Tibial artery (tissue), 4 donors: ENCODE data around the gene LLPH.

Experiments used
- DNase-seq, 2 donors: peaks; one replicate each; pipeline ENCODE4 v3.0.0-alpha.2; 2019
- H3K27ac ChIP-seq, 2 donors: fragments of 200-600 bp; sonication (generic) in 1 of 2; 1 replicate in 1 of 2; 2 replicates in 1 of 2; pipeline ENCODE4 v1.5.1; 2018 to 2019; ENCODE audit warnings: mild to moderate bottlenecking in 1 of 2
- H3K27me3 ChIP-seq, 2 donors: fragments of 200-600 bp; sonication (generic) in 1 of 2; one replicate each; pipeline versions ENCODE4 v1.5.1 to v1.6.0; 2016 to 2019
- H3K36me3 ChIP-seq, 3 donors: fragments of 200-600 bp; sonication (generic) in 2 of 3; one replicate each; pipeline ENCODE4 v1.5.1; 2016 to 2019; ENCODE audit warnings: mild to moderate bottlenecking in 2 of 3
- H3K4me1 ChIP-seq, 4 donors: fragments of 200-600 bp; sonication (generic) in 2 of 4; 1 replicate in 3 of 4; 2 replicates in 1 of 4; pipeline ENCODE4 v1.5.1; 2016 to 2019
- H3K4me3 ChIP-seq, 2 donors: fragments of 200-600 bp; sonication (generic) in 1 of 2; 1 replicate in 1 of 2; 2 replicates in 1 of 2; pipeline ENCODE4 v1.5.1; 2018 to 2019; ENCODE audit warnings: mild to moderate bottlenecking in 2 of 2
- H3K9me3 ChIP-seq, 3 donors: fragments of 200-600 bp; sonication (generic) in 1 of 3; one replicate each; pipeline ENCODE4 v1.5.1; 2016 to 2019
- intact Hi-C: fragments of 100-400 bp; cut with DNase I; formaldehyde crosslinking; loops from one replicate; pipeline ENCODE4 v1.15.0; 2023; ENCODE audit warnings: low total_unique reads
- TF ChIP-seq, protein P1 (sequence below), 2 experiments: fragments of 200-600 bp in 1 of 2; fragments of 450-650 bp in 1 of 2; IDR thresholded peaks; one replicate each; pipeline ENCODE4 v1.5.1; 2017 to 2019; ENCODE audit warnings: antibody characterized with exemption in 2 of 2, mild to moderate bottlenecking in 1 of 2, moderate library complexity in 1 of 2

Gene LLPH

GRCh38 chr12:66082744-66083143 is 47.8 kb downstream of the LLPH start:
- intact Hi-C loops: loop anchor here (10.0 kb wide), 1 partner anchor 1188 kb away; no protein-coding TSS in a partner anchor
- TF ChIP-seq, protein P1, sequence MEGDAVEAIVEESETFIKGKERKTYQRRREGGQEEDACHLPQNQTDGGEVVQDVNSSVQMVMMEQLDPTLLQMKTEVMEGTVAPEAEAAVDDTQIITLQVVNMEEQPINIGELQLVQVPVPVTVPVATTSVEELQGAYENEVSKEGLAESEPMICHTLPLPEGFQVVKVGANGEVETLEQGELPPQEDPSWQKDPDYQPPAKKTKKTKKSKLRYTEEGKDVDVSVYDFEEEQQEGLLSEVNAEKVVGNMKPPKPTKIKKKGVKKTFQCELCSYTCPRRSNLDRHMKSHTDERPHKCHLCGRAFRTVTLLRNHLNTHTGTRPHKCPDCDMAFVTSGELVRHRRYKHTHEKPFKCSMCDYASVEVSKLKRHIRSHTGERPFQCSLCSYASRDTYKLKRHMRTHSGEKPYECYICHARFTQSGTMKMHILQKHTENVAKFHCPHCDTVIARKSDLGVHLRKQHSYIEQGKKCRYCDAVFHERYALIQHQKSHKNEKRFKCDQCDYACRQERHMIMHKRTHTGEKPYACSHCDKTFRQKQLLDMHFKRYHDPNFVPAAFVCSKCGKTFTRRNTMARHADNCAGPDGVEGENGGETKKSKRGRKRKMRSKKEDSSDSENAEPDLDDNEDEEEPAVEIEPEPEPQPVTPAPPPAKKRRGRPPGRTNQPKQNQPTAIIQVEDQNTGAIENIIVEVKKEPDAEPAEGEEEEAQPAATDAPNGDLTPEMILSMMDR (IDR thresholded peaks at IDR 0.05): no peak

DNA sequence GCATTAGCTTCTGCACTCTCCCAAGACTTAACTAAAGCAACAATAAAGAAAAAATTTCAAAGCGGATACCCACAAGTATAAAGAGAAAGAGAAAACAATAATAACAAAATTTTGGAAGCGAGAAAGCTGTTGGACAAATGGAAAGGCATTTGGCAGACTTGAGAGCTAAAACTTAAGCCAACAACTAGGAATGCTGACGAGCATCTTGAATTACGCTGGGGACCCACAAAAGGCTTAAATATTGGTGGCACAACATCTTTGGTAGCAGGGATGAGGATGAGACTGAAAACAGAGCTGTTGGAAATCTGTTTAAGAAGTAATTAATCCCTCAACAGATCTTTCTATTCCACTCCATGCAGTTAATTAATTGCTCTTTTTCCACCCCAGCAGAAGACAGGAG is 49.8 kb downstream of the LLPH start:
- TF ChIP-seq, protein P1 (IDR thresholded peaks at IDR 0.05): no peak
- no peak for DNase-seq
- Histone ChIP-seq H3K27me3 (no peaks in the 10 kb centered on the region), H3K27ac (no peak overlapping the region), H3K4me1 (no peaks in the 10 kb centered on the region), H3K4me3 (no peak overlapping the region), H3K36me3 (no peaks in the 10 kb centered on the region), H3K9me3 (peaks cover 0 to 5% (median 0%) of the 10 kb centered on the region in 3 donors)
- intact Hi-C loops: loop anchor here (10.0 kb wide), 1 partner anchor 1186 kb away; no protein-coding TSS in a partner anchor

More at GRCh38 chr12:66082744-66083143, 47.8 kb downstream of the LLPH start:
- H3K27ac ChIP-seq: no peak overlapping the region
- DNase-seq: no peak
- no peaks in the 10 kb centered on the region for H3K36me3 ChIP-seq
- H3K9me3 ChIP-seq: peaks cover 0 to 5% (median 0%) of the 10 kb centered on the region in 3 donors
- no peak overlapping the region for H3K4me3 ChIP-seq
- peaks cover 0 to 3% (median 0%) of the 10 kb centered on the region in 4 donors for H3K4me1 ChIP-seq
- no peaks in the 10 kb centered on the region for H3K27me3 ChIP-seq

DNA sequence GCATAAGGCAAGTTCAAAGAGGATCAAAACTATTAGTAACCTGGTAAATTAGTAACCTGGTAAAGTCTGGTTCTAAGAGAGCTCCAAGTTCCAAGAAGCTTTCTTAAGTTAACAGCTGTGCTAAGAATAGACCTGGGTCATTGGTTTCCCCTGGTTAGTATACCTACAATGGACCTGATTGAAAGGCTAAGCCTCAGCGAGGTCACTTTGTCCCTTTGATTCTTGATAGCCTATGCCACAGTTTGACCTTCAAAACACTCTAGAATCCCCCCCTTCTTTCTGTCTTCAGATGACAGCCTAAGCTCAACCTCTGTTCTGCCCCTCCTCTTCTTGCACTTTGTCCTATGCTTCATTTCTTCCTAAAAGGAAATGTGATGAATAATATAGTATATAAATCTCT is 53.0 kb downstream of the LLPH start:
- Histone ChIP-seq H3K9me3 (no peaks in the 10 kb centered on the region), H3K27me3 (no peaks in the 10 kb centered on the region), H3K36me3 (no peaks in the 10 kb centered on the region), H3K4me1 (no peaks in the 10 kb centered on the region), H3K27ac (no peak overlapping the region), H3K4me3 (no peak overlapping the region)
- no peak for DNase-seq
- intact Hi-C loops: no loop called here
- TF ChIP-seq, protein P1 (IDR thresholded peaks at IDR 0.05): no peak

- intact Hi-C loops: no loop called here
- Histone ChIP-seq H3K27ac (no peak overlapping the region), H3K4me3 (no peak overlapping the region), H3K36me3 (no peaks in the 10 kb centered on the region), H3K4me1 (no peaks in the 10 kb centered on the region), H3K27me3 (no peaks in the 10 kb centered on the region), H3K9me3 (no peaks in the 10 kb centered on the region)
- TF ChIP-seq, protein P1 (IDR thresholded peaks at IDR 0.05): no peak
- DNase-seq: no peak
These were observed 56.0 kb downstream of the LLPH start for GRCh38 chr12:66074561-66074960.

- TF ChIP-seq, protein P1 (IDR thresholded peaks at IDR 0.05): no peak
- no peak for DNase-seq
- Histone ChIP-seq H3K4me1 (no peaks in the 10 kb centered on the region), H3K36me3 (no peaks in the 10 kb centered on the region), H3K27me3 (no peaks in the 10 kb centered on the region), H3K4me3 (no peak overlapping the region), H3K27ac (no peak overlapping the region), H3K9me3 (no peaks in the 10 kb centered on the region)
- intact Hi-C loops: no loop called here
These were observed 58.0 kb downstream of the LLPH start for GRCh38 chr12:66072566-66072965.

DNA sequence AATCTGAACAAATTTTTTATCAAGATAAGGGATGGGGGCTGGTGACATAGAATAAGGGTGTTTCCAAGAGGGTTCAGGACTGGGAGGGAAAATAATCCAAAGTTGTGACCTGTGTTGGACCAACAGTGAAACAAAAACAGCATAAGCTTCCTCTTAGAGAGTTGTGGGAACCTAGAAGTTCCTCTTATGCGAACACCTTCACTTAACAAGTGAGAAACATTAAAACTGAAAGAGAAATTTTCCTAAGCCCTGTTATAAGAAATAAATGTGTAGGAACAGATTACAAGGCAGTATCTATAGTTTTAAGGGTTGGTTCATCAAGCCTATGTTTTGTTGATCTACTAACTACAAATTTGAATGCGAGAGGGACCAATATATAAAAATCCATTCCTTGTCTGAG is 58.4 kb downstream of the LLPH start:
- Histone ChIP-seq H3K36me3 (no peaks in the 10 kb centered on the region), H3K4me3 (no peak overlapping the region), H3K4me1 (no peaks in the 10 kb centered on the region), H3K27me3 (no peaks in the 10 kb centered on the region), H3K27ac (no peak overlapping the region), H3K9me3 (no peaks in the 10 kb centered on the region)
- TF ChIP-seq, protein P1 (IDR thresholded peaks at IDR 0.05): no peak
- intact Hi-C loops: no loop called here
- DNase-seq: no peak
